Adrenal gland (tissue), 12 donors: ENCODE measurements around the gene CNGA4. TPM values are rescaled to one million over a fixed set of nuclear protein-coding genes. Genes with fewer than 3 reads are reported as not detected.
A peak's percentile ranks its signal among the peaks of the same experiment; 100 is the strongest.

ENCODE experiments used
- DNase-seq, 7 donors: peaks; one replicate each; pipeline ENCODE4 v3.0.0-alpha.2; 2019 to 2020
- H3K27ac ChIP-seq, 5 donors: fragments of 200-600 bp; sonication (generic) in 4 of 5; 1 replicate in 3 of 5; 2 replicates in 2 of 5; pipeline versions ENCODE4 v1.5.1 to v1.8.0; 2016 to 2020; ENCODE audit warnings: mild to moderate bottlenecking in 1 of 5
- H3K27me3 ChIP-seq: fragments of 200-600 bp; 2 replicates; pipeline ENCODE4 v1.8.0; 2021
- H3K36me3 ChIP-seq, 2 donors: fragments of 200-600 bp; replicated peaks in 1 of 2; 1 replicate in 1 of 2; 2 replicates in 1 of 2; pipeline versions ENCODE4 v1.5.1 to v1.8.0; 2018 to 2022
- H3K4me1 ChIP-seq, 2 donors: fragments of 200-600 bp; replicated peaks in 1 of 2; 1 replicate in 1 of 2; 2 replicates in 1 of 2; pipeline versions ENCODE4 v1.5.1 to v1.8.0; 2018 to 2021
- H3K4me3 ChIP-seq, 4 donors: fragments of 200-600 bp; sonication (generic) in 3 of 4; one replicate each; pipeline ENCODE4 v1.5.1; 2016 to 2018
- H3K9me3 ChIP-seq, 3 donors: fragments of 200-600 bp; sonication (generic) in 1 of 3; replicated peaks in 1 of 3; 1 replicate in 2 of 3; 2 replicates in 1 of 3; pipeline versions ENCODE4 v1.5.1 to v1.8.0; 2016 to 2021
- CTCF ChIP-seq, 6 experiments: fragments of 450-650 bp in 4 of 6; fragments of 200-600 bp in 2 of 6; sonication (generic) in 1 of 6; IDR thresholded peaks; 1 replicate in 5 of 6; 2 replicates in 1 of 6; pipeline versions ENCODE4 v1.5.1 to v1.8.0; 2016 to 2021; ENCODE audit warnings: antibody characterized with exemption in 6 of 6, mild to moderate bottlenecking in 2 of 6, moderate library complexity in 1 of 6
- POLR2A ChIP-seq, 2 donors: fragments of 450-650 bp; IDR thresholded peaks; one replicate each; pipeline ENCODE4 v1.6.1; 2017; ENCODE audit warnings: antibody characterized with exemption in 2 of 2, mild to moderate bottlenecking in 2 of 2, moderate library complexity in 1 of 2
- WGBS, 4 donors: extraction: QIAGEN DNeasy Blood & Tissue Kit in 2 of 4; methylation state at CpG; one replicate each; pipeline versions ENCODE4 v1.1.5 to v1.1.7; 2013 to 2017; 5-methylcytosine and 5-hydroxymethylcytosine counted together
- intact Hi-C, 2 donors: fragments of 100-400 bp; cut with DNase I; formaldehyde crosslinking; loops; one replicate each; pipeline versions ENCODE4 v1.14.1 to v1.15.0; 2022 to 2023
- polyA plus RNA-seq, 3 donors: library from polyadenylated mRNA; stranded (reverse); fragments of 200-250 nt in 2 of 3; fragments of 350-450 nt in 1 of 3; fragmentation: Illumina TruSeq in 1 of 3; extraction: RNeasy Lipid Tissue Mini Kit (QIAGEN cat#74804) in 1 of 3; gene quantifications; one replicate each; pipeline ENCODE4 v1.2.3, GENCODE V29; 2013 to 2014
- total RNA-seq, 9 donors: library from RNA; depleted of rRNA in 4 of 9; stranded (reverse); fragments of >200 nt in 4 of 9; fragments of 120-200 nt in 1 of 9; fragmentation: NEBNext Ultra II Directional in 1 of 9; extraction: Animal tissue kit (Norgen Biotek cat#: 25700) in 1 of 9; gene quantifications; one replicate each; pipeline versions ENCODE4 v1.1.0 to v1.2.4, GENCODE V29; 2013 to 2023
- donor health status: healthy with polysubstance abuse.
- donor health status: Bipolar disorder and iron deficiency.
- donor health status: DM: yes; HTN: yes; CAD: no.
- donor health status: DM: no; HTN: no; CAD: no.
- donor health status: DM: no; HTN: no; CAD: no.
- donor health status: DM: yes; HTN: yes; CAD: no.

Gene CNGA4
- total and polyA plus RNA-seq, 12 donors: 0.06 to 1.5 (median 0.26) TPM; not detected in 4

GRCh38 chr11:6197466-6198200, 41.3 kb upstream of the CNGA4 start:
- no peak for DNase-seq
- no peaks in the 10 kb centered on the region for H3K36me3 ChIP-seq
- H3K27me3 ChIP-seq: no peaks in the 10 kb centered on the region
- H3K4me1 ChIP-seq: no peaks in the 10 kb centered on the region
- no peak overlapping the region for H3K4me3 ChIP-seq
- H3K27ac ChIP-seq: no peak overlapping the region
- no peaks in the 10 kb centered on the region for H3K9me3 ChIP-seq
- intact Hi-C loops: no loop called here
- WGBS, 4 donors: 75 to 88% (median 80%) methylated on average over 4 of the region's 4 CpGs
- TF ChIP-seq CTCF (IDR thresholded peaks at IDR 0.05) (no peak), POLR2A (IDR thresholded peaks at IDR 0.05) (no peak)

GRCh38 chr11:6199174-6199810, 39.6 kb upstream of the CNGA4 start, which contains the start of gene OR52W1:
Gene OR52W1 (plus strand): TSS chr11:6199224. CDS start chr11:6199224, 0 bp downstream.
- Histone ChIP-seq H3K36me3 (no peaks in the 10 kb centered on the region), H3K4me1 (no peaks in the 10 kb centered on the region), H3K27ac (no peak within 1 kb of the TSS), H3K27me3 (no peaks in the 10 kb centered on the region), H3K9me3 (no peaks in the 10 kb centered on the region), H3K4me3 (no peak within 1 kb of the TSS)
- 91 to 100% (median 97%) methylated on average over 4 to 5 of the region's 5 CpGs for WGBS, 4 donors
- TF ChIP-seq POLR2A (IDR thresholded peaks at IDR 0.05) (no peak), CTCF (IDR thresholded peaks at IDR 0.05) (no peak)
- no peak for DNase-seq
- intact Hi-C loops: no loop called here

GRCh38 chr11:6200975-6201374, 37.9 kb upstream of the CNGA4 start:
- 65 to 75% (median 72%) methylated on average over 4 of the region's 4 CpGs for WGBS, 4 donors
- Histone ChIP-seq H3K27ac (no peak overlapping the region), H3K27me3 (no peaks in the 10 kb centered on the region), H3K4me1 (no peaks in the 10 kb centered on the region), H3K4me3 (no peak overlapping the region), H3K9me3 (no peaks in the 10 kb centered on the region), H3K36me3 (no peaks in the 10 kb centered on the region)
- TF ChIP-seq POLR2A (IDR thresholded peaks at IDR 0.05): no peak
- no peak for TF ChIP-seq CTCF (IDR thresholded peaks at IDR 0.05)
- intact Hi-C loops: no loop called here
- peak in 6 of 7 donors; percentile 35 to 76 (median 54) for DNase-seq

- Histone ChIP-seq H3K4me1 (no peaks in the 10 kb centered on the region), H3K27ac (no peak overlapping the region), H3K27me3 (no peaks in the 10 kb centered on the region), H3K4me3 (no peak overlapping the region), H3K36me3 (no peaks in the 10 kb centered on the region), H3K9me3 (no peaks in the 10 kb centered on the region)
- intact Hi-C loops: no loop called here
- DNase-seq: no peak
- no peak for TF ChIP-seq CTCF (IDR thresholded peaks at IDR 0.05)
- no peak for TF ChIP-seq POLR2A (IDR thresholded peaks at IDR 0.05)
- WGBS, 4 donors: 60 to 76% (median 67%) methylated on average over 2 of the region's 2 CpGs
These were observed 37.4 kb upstream of the CNGA4 start for GRCh38 chr11:6201481-6201880.
